Activated B cell treated with CpG ODN at 0.5 μM for 24 hours (primary cell): Measurements from ENCODE around the gene PARP14. TPM values are rescaled to one million over a fixed set of nuclear protein-coding genes. Genes with fewer than 3 reads are reported as not detected.

Experiments
- ATAC-seq: fragments of 200-7000 bp; cut with Tn5 transposase; one replicate; pipeline ENCODE4 v1.10.0; 2021; ENCODE audit warnings: low read depth, mild to moderate bottlenecking, moderate library complexity
- CTCF ChIA-PET: fragments of 350-600 bp; sonication (Branson Sonifier 250); formaldehyde crosslinking; loops from one replicate; lab custom pipeline; 2021; ENCODE audit warnings: antibody characterized with exemption; lab: Charles Lee
- POLR2A ChIA-PET: fragments of 350-600 bp; sonication (Branson Sonifier 250); formaldehyde crosslinking; loops from one replicate; lab custom pipeline; 2021; ENCODE audit warnings: antibody characterized with exemption; lab: Charles Lee
- DNase-seq: peaks from one replicate; pipeline ENCODE4 v3.0.0; 2022
- H3K27ac Mint-ChIP-seq: one replicate; pipeline ENCODE4 v1.8.0; 2020; ENCODE audit warnings: mixed read lengths
- H3K27me3 Mint-ChIP-seq: one replicate; pipeline ENCODE4 v1.8.0; 2021; ENCODE audit warnings: mixed read lengths
- H3K36me3 Mint-ChIP-seq: one replicate; pipeline ENCODE4 v1.8.0; 2021; ENCODE audit warnings: low read depth, mixed read lengths
- H3K4me1 Mint-ChIP-seq: one replicate; pipeline ENCODE4 v1.8.0; 2021; ENCODE audit warnings: mixed read lengths
- H3K4me3 Mint-ChIP-seq: one replicate; pipeline ENCODE4 v1.8.0; 2020; ENCODE audit warnings: mild to moderate bottlenecking, mixed read lengths
- H3K9me3 Mint-ChIP-seq: one replicate; pipeline ENCODE4 v1.8.0; 2020; ENCODE audit warnings: mixed read lengths
- CTCF ChIP-seq: fragments of 200-600 bp; IDR thresholded peaks from one replicate; pipeline ENCODE4 v1.8.0; 2022; ENCODE audit warnings: antibody characterized with exemption, mild to moderate bottlenecking
- intact Hi-C: fragments of 100-400 bp; cut with micrococcal nuclease; formaldehyde crosslinking; loops from one replicate; pipeline ENCODE4 v1.15.1; 2024
- total RNA-seq: library from RNA; stranded (reverse); gene quantifications from 2 replicates; pipeline ENCODE4 v1.2.3, GENCODE V29; 2022

The PARP14 gene
- total RNA-seq, 1 donor from 2014 or later: 221 TPM

- Mint-ChIP-seq H3K36me3 (peaks cover 2% of the 10 kb centered on the region), H3K27ac (no peak overlapping the region), H3K4me3 (no peak overlapping the region), H3K27me3 (no peaks in the 10 kb centered on the region), H3K4me1 (peaks cover 10% of the 10 kb centered on the region), H3K9me3 (peaks cover 13% of the 10 kb centered on the region)
- intact Hi-C loops: no loop called here
- DNase-seq (no peak), ATAC-seq (no peak)
- POLR2A ChIA-PET: no interaction called here
- CTCF ChIA-PET: no interaction called here
- TF ChIP-seq CTCF: no peak
These were observed 9.1 kb upstream of the PARP14 start for GRCh38 chr3:122671553-122671952.

GRCh38 chr3:122674339-122674738 lies 6.3 kb upstream of the PARP14 start:
- intact Hi-C loops: no loop called here
- H3K9me3 Mint-ChIP-seq: peaks cover 13% of the 10 kb centered on the region
- peaks cover 23% of the 10 kb centered on the region for H3K4me1 Mint-ChIP-seq
- ChIA-PET POLR2A (interaction anchor here (0.5 to 0.6 kb wide), 2 partner anchors 120 to 1127 kb away, joined by 3 to 7 read pairs; no protein-coding TSS in a partner anchor), CTCF (no interaction called here)
- ATAC-seq: no peak
- H3K36me3 Mint-ChIP-seq: peaks cover 2% of the 10 kb centered on the region
- no peak for TF ChIP-seq CTCF
- peak overlapping the region; percentile 82 for H3K27ac Mint-ChIP-seq
- DNase-seq: no peak
- H3K27me3 Mint-ChIP-seq: no peaks in the 10 kb centered on the region
- H3K4me3 Mint-ChIP-seq: no peak overlapping the region

GRCh38 chr3:122676759-122677158 lies 3.9 kb upstream of the PARP14 start:
- Mint-ChIP-seq H3K36me3 (peaks cover 16% of the 10 kb centered on the region), H3K9me3 (peaks cover 13% of the 10 kb centered on the region), H3K27ac (no peak overlapping the region), H3K27me3 (no peaks in the 10 kb centered on the region), H3K4me1 (peaks cover 39% of the 10 kb centered on the region), H3K4me3 (no peak overlapping the region)
- intact Hi-C loops: loop anchor here (5.0 kb wide), 2 partner anchors 219 to 1129 kb away; partner anchors contain the start of gene POLQ
- POLR2A ChIA-PET: interaction anchor here (0.5 to 0.9 kb wide), 2 partner anchors 37 to 111 kb away, joined by 3 to 6 read pairs; no protein-coding TSS in a partner anchor
- ATAC-seq (no peak), DNase-seq (no peak)
- CTCF ChIA-PET: interaction anchor here (0.9 to 5.8 kb wide), 3 partner anchors 57 to 117 kb away, joined by 3 to 92 read pairs (median 36); no protein-coding TSS in a partner anchor
- TF ChIP-seq CTCF: no peak

- Mint-ChIP-seq H3K27me3 (no peaks in the 10 kb centered on the region), H3K4me3 (no peak overlapping the region), H3K36me3 (peaks cover 18% of the 10 kb centered on the region), H3K4me1 (peaks cover 44% of the 10 kb centered on the region), H3K27ac (no peak overlapping the region), H3K9me3 (peaks cover 13% of the 10 kb centered on the region)
- ATAC-seq (no peak), DNase-seq (no peak)
- intact Hi-C loops: loop anchor here (5.0 kb wide), 2 partner anchors 220 to 1130 kb away; partner anchors contain the start of gene POLQ
- ChIA-PET POLR2A (interaction anchor here (0.7 to 7.7 kb wide), 3 partner anchors 11 to 100 kb away, joined by 4 to 126 read pairs (median 81); partner anchors contain the start of gene PARP15), CTCF (interaction anchor here (0.9 to 5.8 kb wide), 4 partner anchors 12 to 117 kb away, joined by 3 to 92 read pairs (median 20); no protein-coding TSS in a partner anchor)
- TF ChIP-seq CTCF: no peak
These were observed 3.4 kb upstream of the PARP14 start for GRCh38 chr3:122677216-122677615.

GRCh38 chr3:122678506-122678905 lies 2.1 kb upstream of the PARP14 start:
- CTCF ChIA-PET: interaction anchor here (0.6 to 5.8 kb wide), 18 partner anchors 9 to 349 kb away, joined by 3 to 92 read pairs (median 6); partner anchors contain the start of genes DTX3L, PARP15, PARP9 and SEMA5B
- H3K9me3 Mint-ChIP-seq: peaks cover 11% of the 10 kb centered on the region
- no peak for TF ChIP-seq CTCF
- peak overlapping the region; percentile 55 for H3K4me3 Mint-ChIP-seq
- H3K4me1 Mint-ChIP-seq: peaks cover 57% of the 10 kb centered on the region
- peak overlapping the region; percentile 87 for H3K27ac Mint-ChIP-seq
- intact Hi-C loops: loop anchor here (1.0 to 5.0 kb wide), 4 partner anchors 58 to 1131 kb away; partner anchors contain the start of gene POLQ
- POLR2A ChIA-PET: interaction anchor here (0.6 to 7.7 kb wide), 15 partner anchors 11 to 523 kb away, joined by 3 to 126 read pairs (median 6); partner anchors contain the start of genes DTX3L, KPNA1, PARP15 and PARP9
- peaks cover 28% of the 10 kb centered on the region for H3K36me3 Mint-ChIP-seq
- DNase-seq (no peak), ATAC-seq (no peak)
- no peaks in the 10 kb centered on the region for H3K27me3 Mint-ChIP-seq
